Type B pancreatic cell (in vitro differentiated cells): Measurements from ENCODE around the gene RITA1. TPM values are rescaled to one million over a fixed set of nuclear protein-coding genes. Genes with fewer than 3 reads are reported as not detected.

Experiments
- DNase-seq: peaks from one replicate; pipeline ENCODE4 v3.0.0; 2021; ENCODE audit warnings: mixed read lengths; ENCODE audit not compliant: unreplicated experiment; ENCODE audit errors: extremely low spot score
- H3K27ac Mint-ChIP-seq: 2 replicates; pipeline ENCODE4 v1.8.0; 2021; ENCODE audit warnings: mild to moderate bottlenecking, mixed read lengths
- H3K27me3 Mint-ChIP-seq: 2 replicates; pipeline ENCODE4 v1.8.0; 2021; ENCODE audit warnings: mixed read lengths
- H3K36me3 Mint-ChIP-seq: 2 replicates; pipeline ENCODE4 v1.8.0; 2021; ENCODE audit warnings: mixed read lengths
- H3K4me1 Mint-ChIP-seq: one replicate; pipeline ENCODE4 v1.8.0; 2021; ENCODE audit warnings: mixed read lengths; ENCODE audit not compliant: unreplicated experiment
- H3K4me3 Mint-ChIP-seq: 2 replicates; pipeline ENCODE4 v1.8.0; 2021; ENCODE audit warnings: mild to moderate bottlenecking, mixed read lengths
- H3K9me3 Mint-ChIP-seq: 2 replicates; pipeline ENCODE4 v1.8.0; 2021; ENCODE audit warnings: mixed read lengths
- total RNA-seq: library from RNA; stranded (reverse); gene quantifications from 2 replicates; pipeline ENCODE4 v1.2.1, GENCODE V29; 2021; ENCODE audit warnings: low replicate concordance
- TF ChIP-seq, protein P1 (sequence below): fragments of 200-600 bp; sonication (generic); conservative IDR thresholded peaks from 2 replicates; pipeline ENCODE4 v1.5.0; 2021; ENCODE audit warnings: antibody characterized with exemption, mild to moderate bottlenecking

Gene RITA1
- total RNA-seq, 1 donor from 2014 or later = 19.0 TPM

DNA sequence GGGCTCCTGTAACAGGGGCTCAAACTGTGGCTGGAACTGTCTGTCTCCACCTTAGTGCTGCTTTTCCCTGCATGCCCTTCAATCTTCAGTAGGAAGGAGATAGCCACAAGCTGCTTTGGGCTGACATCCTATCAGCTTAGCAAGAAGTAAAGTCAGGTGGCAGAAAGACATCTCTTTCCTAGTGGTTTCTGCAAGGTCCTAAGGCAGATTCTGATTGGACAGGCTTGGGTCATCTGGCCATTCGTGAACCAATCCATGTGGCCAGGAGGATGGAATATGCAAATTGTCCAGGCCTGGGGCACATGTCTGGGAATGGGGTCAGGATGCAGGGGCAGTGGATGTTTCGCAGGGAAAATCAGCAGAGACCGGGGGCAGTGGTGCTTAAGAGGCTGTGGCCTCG, 5.2 kb downstream of the RITA1 start:
- DNase-seq = no peak
- H3K4me1 Mint-ChIP-seq = peaks cover 33% of the 10 kb centered on the region
- H3K27ac Mint-ChIP-seq = no peak overlapping the region
- peaks cover 20% of the 10 kb centered on the region for H3K36me3 Mint-ChIP-seq
- H3K27me3 Mint-ChIP-seq = no peaks in the 10 kb centered on the region
- TF ChIP-seq, protein P1, sequence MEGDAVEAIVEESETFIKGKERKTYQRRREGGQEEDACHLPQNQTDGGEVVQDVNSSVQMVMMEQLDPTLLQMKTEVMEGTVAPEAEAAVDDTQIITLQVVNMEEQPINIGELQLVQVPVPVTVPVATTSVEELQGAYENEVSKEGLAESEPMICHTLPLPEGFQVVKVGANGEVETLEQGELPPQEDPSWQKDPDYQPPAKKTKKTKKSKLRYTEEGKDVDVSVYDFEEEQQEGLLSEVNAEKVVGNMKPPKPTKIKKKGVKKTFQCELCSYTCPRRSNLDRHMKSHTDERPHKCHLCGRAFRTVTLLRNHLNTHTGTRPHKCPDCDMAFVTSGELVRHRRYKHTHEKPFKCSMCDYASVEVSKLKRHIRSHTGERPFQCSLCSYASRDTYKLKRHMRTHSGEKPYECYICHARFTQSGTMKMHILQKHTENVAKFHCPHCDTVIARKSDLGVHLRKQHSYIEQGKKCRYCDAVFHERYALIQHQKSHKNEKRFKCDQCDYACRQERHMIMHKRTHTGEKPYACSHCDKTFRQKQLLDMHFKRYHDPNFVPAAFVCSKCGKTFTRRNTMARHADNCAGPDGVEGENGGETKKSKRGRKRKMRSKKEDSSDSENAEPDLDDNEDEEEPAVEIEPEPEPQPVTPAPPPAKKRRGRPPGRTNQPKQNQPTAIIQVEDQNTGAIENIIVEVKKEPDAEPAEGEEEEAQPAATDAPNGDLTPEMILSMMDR = no peak
- H3K4me3 Mint-ChIP-seq = no peak overlapping the region
- no peaks in the 10 kb centered on the region for H3K9me3 Mint-ChIP-seq

DNA sequence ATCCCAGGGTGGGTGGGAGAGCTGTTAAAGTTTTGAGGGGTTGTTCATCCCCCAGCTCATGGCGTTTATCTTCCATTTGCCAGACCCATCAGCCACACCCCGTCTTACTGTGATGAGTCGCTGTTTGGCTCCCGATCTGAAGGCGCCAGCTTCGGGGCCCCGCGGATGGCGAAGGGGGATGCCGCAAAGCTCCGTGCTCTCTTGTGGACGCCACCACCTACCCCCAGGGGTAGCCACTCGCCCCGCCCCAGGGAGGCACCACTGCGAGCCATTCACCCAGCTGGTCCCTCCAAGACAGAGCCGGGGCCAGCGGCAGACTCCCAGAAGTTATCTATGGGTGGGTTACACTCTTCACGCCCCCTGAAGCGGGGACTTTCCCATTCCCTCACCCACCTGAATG, 5.7 kb downstream of the RITA1 start:
- Mint-ChIP-seq H3K27me3 (no peaks in the 10 kb centered on the region), H3K4me1 (peaks cover 32% of the 10 kb centered on the region), H3K4me3 (no peak overlapping the region), H3K36me3 (peaks cover 20% of the 10 kb centered on the region), H3K27ac (no peak overlapping the region), H3K9me3 (no peaks in the 10 kb centered on the region)
- no peak for DNase-seq
- TF ChIP-seq, protein P1 = no peak

DNA sequence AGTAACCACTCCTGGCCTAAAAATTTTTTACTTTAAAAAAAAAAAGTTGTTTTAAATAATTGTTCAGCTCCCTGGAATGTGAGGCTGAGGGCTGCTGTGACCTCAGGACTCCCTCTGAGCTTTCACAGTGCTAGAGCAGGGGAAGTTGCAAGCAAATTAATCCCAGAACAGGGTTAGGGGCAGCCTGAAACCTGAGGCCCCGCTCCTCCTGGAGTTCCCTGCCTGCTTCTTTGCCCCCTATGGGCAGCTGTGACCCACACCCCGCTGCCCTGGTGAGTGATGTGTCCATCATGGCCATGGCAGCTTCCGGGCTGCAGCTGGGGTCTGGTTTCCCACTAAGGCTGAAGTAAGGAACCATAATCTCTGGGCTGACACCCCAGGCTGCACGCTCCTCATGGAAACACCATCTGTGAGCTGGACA, 9.5 kb downstream of the RITA1 start:
- Mint-ChIP-seq H3K27me3 (no peaks in the 10 kb centered on the region), H3K36me3 (peaks cover 10% of the 10 kb centered on the region), H3K9me3 (no peaks in the 10 kb centered on the region), H3K4me3 (no peak overlapping the region), H3K27ac (no peak overlapping the region), H3K4me1 (peaks cover 21% of the 10 kb centered on the region)
- TF ChIP-seq, protein P1 = no peak
- no peak for DNase-seq

DNA sequence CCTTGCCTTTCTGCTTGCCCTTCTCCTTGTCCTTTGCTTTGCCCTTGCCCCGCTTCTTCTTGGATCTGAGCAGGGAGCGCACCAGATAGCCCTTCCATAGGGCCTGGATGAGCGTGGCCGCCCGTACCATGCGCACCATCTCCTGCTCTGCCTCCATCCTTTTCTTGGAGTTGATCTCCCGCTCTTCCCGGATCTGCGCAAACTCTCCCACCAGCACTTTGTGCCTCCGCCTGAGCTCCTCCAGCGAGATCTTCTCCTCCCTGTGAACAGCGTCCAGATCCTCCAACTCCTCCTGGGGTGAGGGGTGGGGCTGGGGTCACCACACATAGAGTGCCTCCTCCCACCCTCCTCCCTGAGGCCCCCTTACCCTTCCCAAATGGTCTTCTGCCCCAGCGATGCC, 10.1 kb downstream of the RITA1 start:
- Mint-ChIP-seq H3K36me3 (peaks cover 8% of the 10 kb centered on the region), H3K27ac (peak overlapping the region; percentile 83), H3K9me3 (no peaks in the 10 kb centered on the region), H3K27me3 (no peaks in the 10 kb centered on the region), H3K4me1 (peaks cover 18% of the 10 kb centered on the region), H3K4me3 (no peak overlapping the region)
- no peak for DNase-seq
- TF ChIP-seq, protein P1 = no peak

DNA sequence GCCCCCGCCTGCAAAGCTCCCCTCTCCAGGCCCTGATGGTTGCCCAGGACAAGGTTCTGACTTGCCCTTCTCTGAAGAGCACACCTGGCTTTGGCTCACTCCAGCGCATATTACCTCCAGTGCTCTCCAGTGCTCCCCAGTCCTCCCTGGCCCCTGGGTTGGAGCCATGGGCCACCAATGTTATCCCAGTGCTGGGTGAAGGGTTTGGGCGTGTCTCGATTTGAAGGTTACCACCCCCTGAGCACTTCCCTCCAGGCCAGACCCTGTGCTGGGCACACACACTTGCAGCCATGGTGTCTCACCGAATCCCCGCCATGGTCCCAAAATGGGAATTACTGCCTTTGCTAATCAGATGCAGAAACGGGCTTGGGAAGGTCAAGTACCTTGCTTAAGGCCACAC, 11.1 kb downstream of the RITA1 start:
- Mint-ChIP-seq H3K9me3 (no peaks in the 10 kb centered on the region), H3K27me3 (no peaks in the 10 kb centered on the region), H3K36me3 (peaks cover 5% of the 10 kb centered on the region), H3K4me1 (peaks cover 14% of the 10 kb centered on the region), H3K27ac (no peak overlapping the region), H3K4me3 (no peak overlapping the region)
- TF ChIP-seq, protein P1 = no peak
- no peak for DNase-seq

DNA sequence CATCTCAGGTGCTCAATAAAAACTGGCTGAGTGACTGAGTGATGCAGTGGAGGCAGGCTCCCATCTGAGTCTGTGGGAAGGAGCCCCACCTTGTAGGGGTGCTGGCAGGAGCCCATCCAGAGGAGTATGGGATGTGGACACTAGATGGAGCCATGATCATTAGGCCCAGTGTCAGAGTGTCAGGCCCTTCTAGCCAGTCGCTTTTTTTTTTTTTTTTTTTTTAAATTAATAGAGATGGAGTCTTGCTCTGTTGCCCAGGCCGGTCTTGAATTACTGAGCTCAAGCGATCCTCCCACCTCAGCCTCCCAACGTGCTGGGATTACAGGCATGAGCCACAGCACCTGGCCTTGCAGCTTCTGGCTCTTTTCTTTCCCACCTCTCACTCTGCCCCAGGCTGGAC, 11.5 kb downstream of the RITA1 start:
- TF ChIP-seq, protein P1 = peak; percentile 75
- Mint-ChIP-seq H3K36me3 (peaks cover 5% of the 10 kb centered on the region), H3K4me1 (peaks cover 14% of the 10 kb centered on the region), H3K9me3 (no peaks in the 10 kb centered on the region), H3K27me3 (no peaks in the 10 kb centered on the region), H3K27ac (no peak overlapping the region), H3K4me3 (no peak overlapping the region)
- no peak for DNase-seq
